ENCODE measurements around the gene ASXL2. TPM values are rescaled to one million over a fixed set of nuclear protein-coding genes. Genes with fewer than 3 reads are reported as not detected.

The ASXL2 gene
- total RNA-seq, 2 donors from 2014 or later, result 28.6 to 32.7 TPM

- Histone ChIP-seq H3K9me3 (no peaks in the 10 kb centered on the region), H3K27ac (no peak overlapping the region), H3K4me1 (no peaks in the 10 kb centered on the region), H3K9ac (ENCODE audit: low read depth in 2 of 2, low read length in 2 of 2) (no peak overlapping the region), H3K4me3 (no peak overlapping the region), H3K27me3 (no peaks in the 10 kb centered on the region), H3K36me3 (no peaks in the 10 kb centered on the region)
- TF ChIP-seq, protein P1, sequence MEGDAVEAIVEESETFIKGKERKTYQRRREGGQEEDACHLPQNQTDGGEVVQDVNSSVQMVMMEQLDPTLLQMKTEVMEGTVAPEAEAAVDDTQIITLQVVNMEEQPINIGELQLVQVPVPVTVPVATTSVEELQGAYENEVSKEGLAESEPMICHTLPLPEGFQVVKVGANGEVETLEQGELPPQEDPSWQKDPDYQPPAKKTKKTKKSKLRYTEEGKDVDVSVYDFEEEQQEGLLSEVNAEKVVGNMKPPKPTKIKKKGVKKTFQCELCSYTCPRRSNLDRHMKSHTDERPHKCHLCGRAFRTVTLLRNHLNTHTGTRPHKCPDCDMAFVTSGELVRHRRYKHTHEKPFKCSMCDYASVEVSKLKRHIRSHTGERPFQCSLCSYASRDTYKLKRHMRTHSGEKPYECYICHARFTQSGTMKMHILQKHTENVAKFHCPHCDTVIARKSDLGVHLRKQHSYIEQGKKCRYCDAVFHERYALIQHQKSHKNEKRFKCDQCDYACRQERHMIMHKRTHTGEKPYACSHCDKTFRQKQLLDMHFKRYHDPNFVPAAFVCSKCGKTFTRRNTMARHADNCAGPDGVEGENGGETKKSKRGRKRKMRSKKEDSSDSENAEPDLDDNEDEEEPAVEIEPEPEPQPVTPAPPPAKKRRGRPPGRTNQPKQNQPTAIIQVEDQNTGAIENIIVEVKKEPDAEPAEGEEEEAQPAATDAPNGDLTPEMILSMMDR (IDR thresholded peaks at IDR 0.05), result no peak
- no peak for DNase-seq
- intact Hi-C loops (cut with DNase I), result no loop called here
Observed at GRCh38 chr2:25735835-25736234, 142.5 kb downstream of the ASXL2 start.

DNA sequence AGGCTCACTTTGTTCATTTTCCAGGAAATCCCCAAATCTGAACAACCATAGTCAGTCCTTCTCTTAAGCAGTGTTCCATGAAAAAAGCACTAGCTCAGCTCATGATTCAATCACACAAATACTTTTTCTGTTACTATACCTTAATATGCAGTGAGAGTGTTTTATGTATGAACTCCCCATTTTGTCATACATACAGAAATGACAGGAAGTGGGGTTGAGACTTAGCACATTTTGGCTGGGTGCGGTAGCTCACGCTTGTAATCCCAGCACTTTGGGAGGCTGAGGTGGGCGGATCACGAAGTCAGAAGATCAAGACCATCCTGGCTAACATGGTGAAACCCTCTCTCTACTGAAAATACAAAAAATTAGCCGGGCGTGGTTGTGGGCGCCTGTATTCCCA lies 149.7 kb downstream of the ASXL2 start:
- no peaks in the 10 kb centered on the region for H3K36me3 ChIP-seq
- no peak overlapping the region for H3K9ac ChIP-seq (ENCODE audit: low read depth in 2 of 2, low read length in 2 of 2)
- no peak overlapping the region for H3K27ac ChIP-seq
- H3K4me1 ChIP-seq, result no peaks in the 10 kb centered on the region
- no peak for DNase-seq
- H3K9me3 ChIP-seq, result no peaks in the 10 kb centered on the region
- intact Hi-C loops (cut with DNase I), result no loop called here
- TF ChIP-seq, protein P1 (IDR thresholded peaks at IDR 0.05), result no peak
- H3K27me3 ChIP-seq, result no peaks in the 10 kb centered on the region
- no peak overlapping the region for H3K4me3 ChIP-seq

DNA sequence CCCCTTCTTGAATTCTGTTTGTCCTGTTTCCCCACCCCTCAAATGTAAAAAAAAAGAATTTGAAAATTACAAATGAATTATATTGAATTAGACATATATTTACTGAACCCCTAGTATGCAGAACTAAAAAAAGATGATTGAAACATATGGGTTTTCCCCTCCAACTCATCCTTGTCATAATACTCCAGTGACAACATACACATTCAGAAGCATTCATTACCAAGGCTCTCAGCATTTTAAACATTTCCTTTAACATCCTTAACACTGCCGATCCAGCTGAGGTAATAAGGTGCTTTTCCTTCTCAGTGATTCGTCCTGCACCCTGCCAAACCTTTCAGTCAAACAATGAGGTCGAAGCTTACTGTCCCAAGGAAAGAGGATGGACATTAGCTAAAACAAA lies 151.8 kb downstream of the ASXL2 start:
- no peak overlapping the region for H3K4me3 ChIP-seq
- no peaks in the 10 kb centered on the region for H3K36me3 ChIP-seq
- no peak overlapping the region for H3K9ac ChIP-seq (ENCODE audit: low read depth in 2 of 2, low read length in 2 of 2)
- TF ChIP-seq, protein P1 (IDR thresholded peaks at IDR 0.05), result no peak
- H3K27me3 ChIP-seq, result no peaks in the 10 kb centered on the region
- no peak overlapping the region for H3K27ac ChIP-seq
- DNase-seq, result no peak
- no peaks in the 10 kb centered on the region for H3K4me1 ChIP-seq
- intact Hi-C loops (cut with DNase I), result no loop called here
- no peaks in the 10 kb centered on the region for H3K9me3 ChIP-seq

GRCh38 chr2:25725877-25726276 lies 152.4 kb downstream of the ASXL2 start:
- H3K27ac ChIP-seq, result no peak overlapping the region
- H3K27me3 ChIP-seq, result no peaks in the 10 kb centered on the region
- no peaks in the 10 kb centered on the region for H3K4me1 ChIP-seq
- H3K9me3 ChIP-seq, result no peaks in the 10 kb centered on the region
- intact Hi-C loops (cut with DNase I), result no loop called here
- TF ChIP-seq, protein P1 (IDR thresholded peaks at IDR 0.05), result no peak
- DNase-seq, result no peak
- H3K36me3 ChIP-seq, result no peaks in the 10 kb centered on the region
- H3K9ac ChIP-seq (ENCODE audit: low read depth in 2 of 2, low read length in 2 of 2), result no peak overlapping the region
- H3K4me3 ChIP-seq, result no peak overlapping the region

DNA sequence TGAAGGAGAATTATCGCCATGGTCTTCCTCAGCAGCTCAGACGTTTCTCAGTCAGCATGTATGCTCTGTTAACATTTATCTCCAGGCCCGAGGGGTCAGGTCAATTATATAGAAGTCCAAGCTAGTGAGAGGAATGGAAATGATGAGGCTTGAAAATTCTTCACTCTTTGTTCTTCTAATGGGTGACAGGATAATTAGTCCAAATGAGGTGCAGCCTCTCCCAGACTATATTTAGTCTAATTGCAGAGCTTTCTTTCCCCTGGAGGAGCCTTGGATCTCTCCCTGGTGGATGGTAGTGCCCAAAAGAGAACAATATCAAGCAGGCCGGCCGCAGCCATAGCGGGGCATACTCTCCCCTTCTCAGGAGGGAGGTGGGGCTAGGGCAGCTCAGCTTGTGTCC lies 153.5 kb downstream of the ASXL2 start:
- TF ChIP-seq, protein P1 (IDR thresholded peaks at IDR 0.05), result no peak
- no peak for DNase-seq
- no peak overlapping the region for H3K4me3 ChIP-seq
- no peaks in the 10 kb centered on the region for H3K9me3 ChIP-seq
- no peaks in the 10 kb centered on the region for H3K4me1 ChIP-seq
- H3K27ac ChIP-seq, result no peak overlapping the region
- no peaks in the 10 kb centered on the region for H3K27me3 ChIP-seq
- intact Hi-C loops (cut with DNase I), result no loop called here
- no peaks in the 10 kb centered on the region for H3K36me3 ChIP-seq
- no peak overlapping the region for H3K9ac ChIP-seq (ENCODE audit: low read depth in 2 of 2, low read length in 2 of 2)

DNA sequence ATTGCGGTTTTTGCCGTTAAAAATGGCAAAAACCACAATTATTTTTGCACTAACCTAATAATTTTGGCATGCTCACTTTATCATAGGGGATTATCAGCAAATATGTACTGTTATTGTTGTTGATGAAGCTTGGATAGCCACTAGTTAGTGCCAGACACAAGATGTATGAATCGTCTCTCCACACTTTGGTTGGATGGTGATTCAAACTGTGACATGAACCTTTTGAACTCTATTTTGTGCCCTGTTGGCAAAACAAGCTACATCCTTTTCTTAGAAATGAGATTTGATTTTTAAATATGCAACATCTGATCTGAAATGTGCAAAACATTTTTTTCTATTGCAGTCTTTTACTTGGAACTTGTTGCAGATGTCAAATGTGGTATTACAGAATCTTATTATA lies 156.1 kb downstream of the ASXL2 start:
- H3K9ac ChIP-seq (ENCODE audit: low read depth in 2 of 2, low read length in 2 of 2), result no peak overlapping the region
- no peaks in the 10 kb centered on the region for H3K9me3 ChIP-seq
- no peak for DNase-seq
- intact Hi-C loops (cut with DNase I), result no loop called here
- no peaks in the 10 kb centered on the region for H3K27me3 ChIP-seq
- H3K27ac ChIP-seq, result no peak overlapping the region
- no peaks in the 10 kb centered on the region for H3K36me3 ChIP-seq
- no peaks in the 10 kb centered on the region for H3K4me1 ChIP-seq
- TF ChIP-seq, protein P1 (IDR thresholded peaks at IDR 0.05), result no peak
- H3K4me3 ChIP-seq, result no peak overlapping the region

All from colonic mucosa (tissue), 4 donors.